WERI-Rb-1 (cell line): ENCODE results near the gene GALNS.

Experiments used
- DNase-seq: peaks from one replicate; pipeline ENCODE4 v3.0.0-alpha.2; 2020
- H3K27ac ChIP-seq: fragments of 250-450 bp; sonication (Bioruptor Pico); 2 replicates; pipeline ENCODE4 v1.5.1; 2020; ENCODE audit warnings: mild to moderate bottlenecking, moderate library complexity
- H3K27me3 ChIP-seq: fragments of 250-450 bp; sonication (Bioruptor Pico); 2 replicates; pipeline ENCODE4 v1.5.1; 2021; ENCODE audit warnings: mild to moderate bottlenecking, low read depth, moderate library complexity; ENCODE audit not compliant: insufficient read depth, severe bottlenecking
- H3K36me3 ChIP-seq: fragments of 250-450 bp; sonication (Bioruptor Pico); 2 replicates; pipeline ENCODE4 v1.5.1; 2020; ENCODE audit warnings: mild to moderate bottlenecking, moderate library complexity
- H3K4me3 ChIP-seq: 2 replicates; pipeline ENCODE4 v1.5.1; 2011; ENCODE audit warnings: low read depth, mild to moderate bottlenecking, control low read depth, low read length
- H3K9me3 ChIP-seq: fragments of 250-450 bp; sonication (Bioruptor Pico); 2 replicates; pipeline ENCODE4 v1.5.1; 2021; ENCODE audit warnings: mild to moderate bottlenecking, moderate library complexity; ENCODE audit not compliant: severe bottlenecking
- CTCF ChIP-seq: IDR thresholded peaks from 2 replicates; pipeline ENCODE4 v1.5.1; 2011; ENCODE audit warnings: low read depth, mild to moderate bottlenecking, control low read depth, inconsistent platforms, low read length

The GALNS gene

DNA sequence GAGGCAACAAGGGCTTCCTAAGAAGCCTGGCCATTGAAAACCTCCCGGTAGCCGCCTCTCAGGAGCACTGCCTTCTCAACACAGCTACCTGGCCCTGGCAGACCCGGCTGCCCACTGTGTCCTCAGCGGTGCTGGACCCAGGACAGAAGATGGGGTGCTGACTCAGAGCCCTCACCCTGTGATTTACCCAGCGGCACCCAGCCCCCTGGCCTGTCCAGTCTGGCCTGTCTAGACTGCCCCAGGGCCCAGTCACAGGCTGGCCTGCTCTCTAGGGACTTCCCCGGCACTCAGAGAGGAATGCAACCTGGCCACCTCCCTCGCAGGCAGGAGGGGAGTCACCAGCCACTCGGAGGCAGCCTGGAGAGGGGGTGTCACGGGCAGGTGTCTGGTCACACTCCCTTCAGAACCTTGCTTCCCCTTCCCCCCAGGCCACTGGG lies 91.8 kb downstream of the GALNS start:
- Histone ChIP-seq H3K27ac (no peak overlapping the region), H3K36me3 (no peaks in the 10 kb centered on the region), H3K4me3 (no peak overlapping the region), H3K9me3 (no peaks in the 10 kb centered on the region), H3K27me3 (no peaks in the 10 kb centered on the region)
- no peak for DNase-seq
- no peak for TF ChIP-seq CTCF

DNA sequence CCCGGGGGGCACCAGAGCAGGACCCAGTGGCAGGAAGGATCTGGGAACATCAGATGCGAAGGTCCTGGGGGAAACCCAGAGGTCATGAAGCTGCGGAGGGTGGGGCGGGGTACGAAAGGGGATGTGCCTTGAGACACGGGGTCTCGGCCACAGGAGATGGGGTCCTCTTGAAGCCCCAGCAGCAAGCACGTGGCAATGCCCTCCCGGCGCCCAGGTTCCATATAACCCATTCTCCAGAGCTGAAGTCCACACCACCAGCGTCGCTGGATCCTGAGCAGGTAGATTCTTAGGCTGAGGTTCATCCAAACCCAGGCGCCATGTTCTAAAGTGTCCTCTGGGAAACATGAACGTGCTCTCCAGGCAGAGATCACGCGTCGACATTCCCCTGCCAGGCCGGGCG lies 92.7 kb downstream of the GALNS start:
- no peaks in the 10 kb centered on the region for H3K36me3 ChIP-seq
- no peaks in the 10 kb centered on the region for H3K27me3 ChIP-seq
- no peak overlapping the region for H3K4me3 ChIP-seq
- H3K9me3 ChIP-seq = no peaks in the 10 kb centered on the region
- H3K27ac ChIP-seq = no peak overlapping the region
- no peak for DNase-seq
- no peak for TF ChIP-seq CTCF
